ENCODE results near the gene ADAMTSL1. TPM values are rescaled to one million over a fixed set of nuclear protein-coding genes. Genes with fewer than 3 reads are reported as not detected.

The ADAMTSL1 gene
- total RNA-seq, 2 experiments from 2014 or later: not detected

- H3K36me3 ChIP-seq (ENCODE audit: insufficient read depth, low read length): no peaks in the 10 kb centered on the region
- H4K20me1 ChIP-seq (ENCODE audit: insufficient read depth, low read length): no peaks in the 10 kb centered on the region
- TF ChIP-seq CTCF (conservative IDR thresholded peaks at IDR 0.05; ENCODE audit: low read length) (no peak), EZH2phosphoT487 (IDR thresholded peaks at IDR 0.05; ENCODE audit: borderline replicate concordance, low read depth, low read length) (no peak)
- DNase-seq (ENCODE audit: low spot score): no peak
- H3K9me2 ChIP-seq (ENCODE audit: insufficient read depth, low read length): no peaks in the 10 kb centered on the region
- CTCF ChIA-PET (ENCODE audit: unreplicated experiment): no interaction called here
- POLR2A ChIA-PET: no interaction called here
- H2AFZ ChIP-seq (ENCODE audit: low read length): no peak overlapping the region
- BruUV-seq (replicated peaks): no TSS peak
- no peak overlapping the region for H3K4me3 ChIP-seq (ENCODE audit: low read depth, low read length, poor library complexity, severe bottlenecking)
- no peaks in the 10 kb centered on the region for H3K4me1 ChIP-seq (ENCODE audit: insufficient read depth, low read length, poor library complexity, severe bottlenecking)
- no peaks in the 10 kb centered on the region for H3K79me2 ChIP-seq (ENCODE audit: insufficient read depth, low read depth, low read length)
- H3K27ac ChIP-seq (ENCODE audit: low read depth, low read length, poor library complexity, severe bottlenecking): no peak overlapping the region
- no peaks in the 10 kb centered on the region for H3K9me3 ChIP-seq (ENCODE audit: low read length)
- H3K4me2 ChIP-seq (ENCODE audit: low read length): no peak overlapping the region
- intact Hi-C loops (cut with micrococcal nuclease; ENCODE audit: unreplicated experiment): loop anchor here (10.0 kb wide), 1 partner anchor 292 kb away; no protein-coding TSS in a partner anchor
Measured at GRCh38 chr9:18622186-18622836, 148.4 kb downstream of the ADAMTSL1 start.

- POLR2A ChIA-PET: no interaction called here
- no peak overlapping the region for H3K4me2 ChIP-seq (ENCODE audit: low read length)
- no peaks in the 10 kb centered on the region for H4K20me1 ChIP-seq (ENCODE audit: insufficient read depth, low read length)
- no peaks in the 10 kb centered on the region for H3K9me3 ChIP-seq (ENCODE audit: low read length)
- H3K9me2 ChIP-seq (ENCODE audit: insufficient read depth, low read length): no peaks in the 10 kb centered on the region
- no peak overlapping the region for H3K27ac ChIP-seq (ENCODE audit: low read depth, low read length, poor library complexity, severe bottlenecking)
- no peak overlapping the region for H3K4me3 ChIP-seq (ENCODE audit: low read depth, low read length, poor library complexity, severe bottlenecking)
- no peak overlapping the region for H2AFZ ChIP-seq (ENCODE audit: low read length)
- CTCF ChIA-PET (ENCODE audit: unreplicated experiment): interaction anchor here (0.6 kb wide), 1 partner anchor 1330 kb away, joined by 3 read pairs; no protein-coding TSS in a partner anchor
- intact Hi-C loops (cut with micrococcal nuclease; ENCODE audit: unreplicated experiment): loop anchor here (10.0 kb wide), 1 partner anchor 291 kb away; no protein-coding TSS in a partner anchor
- TF ChIP-seq EZH2phosphoT487 (IDR thresholded peaks at IDR 0.05; ENCODE audit: borderline replicate concordance, low read depth, low read length) (no peak), CTCF (conservative IDR thresholded peaks at IDR 0.05; ENCODE audit: low read length) (no peak)
- H3K36me3 ChIP-seq (ENCODE audit: insufficient read depth, low read length): no peaks in the 10 kb centered on the region
- no peak for DNase-seq (ENCODE audit: low spot score)
- H3K79me2 ChIP-seq (ENCODE audit: insufficient read depth, low read depth, low read length): no peaks in the 10 kb centered on the region
- BruUV-seq (replicated peaks): no TSS peak
- H3K4me1 ChIP-seq (ENCODE audit: insufficient read depth, low read length, poor library complexity, severe bottlenecking): no peaks in the 10 kb centered on the region
Measured at GRCh38 chr9:18623221-18624079, 149.5 kb downstream of the ADAMTSL1 start.
